HG03521 (cell line): ENCODE results near the gene SLC10A1.
A peak's percentile ranks its signal among the peaks of the same experiment; 100 is the strongest.
"Not testable (repeated sequence)": the region's sequence is repeated elsewhere in the genome, so short reads cannot be mapped to it uniquely, and the experiment has no call there.

ENCODE experiments used
- ATAC-seq: cut with Tn5 transposase; IDR thresholded peaks from one replicate; pipeline ENCODE4 v1.9.1; 2021; ENCODE audit warnings: mild to moderate bottlenecking, moderate library complexity; ENCODE audit not compliant: unreplicated experiment

Gene SLC10A1

GRCh38 chr14:69772082-69773017 is 24.7 kb downstream of the SLC10A1 start:
- ATAC-seq = no peak

- no peak for ATAC-seq
These were observed 25.9 kb downstream of the SLC10A1 start for GRCh38 chr14:69771136-69771535.

GRCh38 chr14:69770559-69770958 is 26.5 kb downstream of the SLC10A1 start:
- no peak for ATAC-seq

- no peak for ATAC-seq
These were observed 27.4 kb downstream of the SLC10A1 start for GRCh38 chr14:69769623-69770022.

GRCh38 chr14:69768873-69769272 is 28.2 kb downstream of the SLC10A1 start:
- ATAC-seq = no peak

GRCh38 chr14:69767369-69767999 is 29.6 kb downstream of the SLC10A1 start:
- ATAC-seq = peak; percentile 71

GRCh38 chr14:69766984-69767368 is 30.1 kb downstream of the SLC10A1 start, which contains the start of gene SRSF5:
SRSF5 (plus strand) TSS chr14:69767142; CDS start chr14:69768157, 1,015 bp downstream.
- peak; percentile 64 for ATAC-seq

GRCh38 chr14:69763761-69764510 is 33.1 kb downstream of the SLC10A1 start:
- ATAC-seq = no peak

- ATAC-seq = no peak
These were observed 36.2 kb downstream of the SLC10A1 start for GRCh38 chr14:69760810-69761209.

- ATAC-seq = no peak
These were observed 40.7 kb downstream of the SLC10A1 start for GRCh38 chr14:69756298-69756697.

- no peak for ATAC-seq
These were observed 41.3 kb downstream of the SLC10A1 start for GRCh38 chr14:69755784-69756183.

GRCh38 chr14:69755296-69755695 is 41.7 kb downstream of the SLC10A1 start:
- ATAC-seq = no peak

- ATAC-seq = no peak
These were observed 42.6 kb downstream of the SLC10A1 start for GRCh38 chr14:69754487-69754886.

- no peak for ATAC-seq
These were observed 43.2 kb downstream of the SLC10A1 start for GRCh38 chr14:69753860-69754259.

- ATAC-seq = no peak
These were observed 44.3 kb downstream of the SLC10A1 start for GRCh38 chr14:69752773-69753172.

- ATAC-seq = no peak
These were observed 46.5 kb downstream of the SLC10A1 start for GRCh38 chr14:69750495-69750894.

- ATAC-seq = no peak
These were observed 47.1 kb downstream of the SLC10A1 start for GRCh38 chr14:69749956-69750355.

GRCh38 chr14:69741055-69741454 is 56.0 kb downstream of the SLC10A1 start:
- no peak for ATAC-seq

GRCh38 chr14:69736405-69736804 is 60.6 kb downstream of the SLC10A1 start:
- not testable (repeated sequence) for ATAC-seq

GRCh38 chr14:69731919-69732598 is 65.0 kb downstream of the SLC10A1 start:
- ATAC-seq = not testable (repeated sequence)

- no peak for ATAC-seq
These were observed 69.2 kb downstream of the SLC10A1 start for GRCh38 chr14:69727860-69728259.
